Upper lobe of left lung (tissue), 6 donors: ENCODE measurements around the gene CLCNKA. TPM values are rescaled to one million over a fixed set of nuclear protein-coding genes. Genes with fewer than 3 reads are reported as not detected.

Experiments
- ATAC-seq, 2 donors: fragments of 200-7000 bp; cut with Tn5 transposase; one replicate each; pipeline ENCODE4 v1.9.1; 2022; ENCODE audit warnings: mild to moderate bottlenecking in 2 of 2, moderate library complexity in 2 of 2; ENCODE audit not compliant: low FRiP score in 2 of 2
- DNase-seq, 2 donors: peaks; one replicate each; pipeline ENCODE4 v3.0.0-alpha.2; 2019 to 2020
- H3K27ac ChIP-seq, 4 donors: fragments of 200-600 bp; sonication (generic); one replicate each; pipeline ENCODE4 v1.5.1; 2016 to 2019
- H3K27me3 ChIP-seq, 4 donors: fragments of 200-600 bp; sonication (generic); one replicate each; pipeline ENCODE4 v1.5.1; 2017 to 2019
- H3K36me3 ChIP-seq, 4 donors: fragments of 200-600 bp; sonication (generic); one replicate each; pipeline ENCODE4 v1.5.1; 2016 to 2019
- H3K4me1 ChIP-seq, 4 donors: fragments of 200-600 bp; sonication (generic); one replicate each; pipeline ENCODE4 v1.5.1; 2018 to 2019
- H3K4me3 ChIP-seq, 4 donors: fragments of 200-600 bp; sonication (generic); one replicate each; pipeline ENCODE4 v1.5.1; 2017 to 2019; ENCODE audit warnings: mild to moderate bottlenecking in 2 of 4, moderate library complexity in 1 of 4
- H3K9me3 ChIP-seq, 4 donors: fragments of 200-600 bp; sonication (generic); one replicate each; pipeline ENCODE4 v1.5.1; 2018 to 2019
- CTCF ChIP-seq, 6 experiments: fragments of 450-650 bp in 4 of 6; fragments of 200-600 bp in 2 of 6; sonication (generic) in 2 of 6; IDR thresholded peaks; one replicate each; pipeline ENCODE4 v1.5.1; 2016 to 2019; ENCODE audit warnings: antibody characterized with exemption in 6 of 6
- EP300 ChIP-seq, 4 donors: sonication (generic); formaldehyde crosslinking; IDR thresholded peaks; one replicate each; pipeline ENCODE4 v1.5.1; 2017; ENCODE audit warnings: antibody characterized with exemption in 4 of 4, control low read depth in 2 of 4
- POLR2A ChIP-seq, 4 donors: fragments of 450-650 bp; IDR thresholded peaks; one replicate each; pipeline ENCODE4 v1.5.1; 2016 to 2017; ENCODE audit warnings: antibody characterized with exemption in 4 of 4, mild to moderate bottlenecking in 2 of 4
- POLR2AphosphoS5 ChIP-seq, 2 donors: sonication (generic); formaldehyde crosslinking; IDR thresholded peaks; one replicate each; pipeline ENCODE4 v1.5.1; 2017; ENCODE audit warnings: antibody characterized with exemption in 2 of 2
- WGBS, 2 donors: methylation state at CpG; one replicate each; pipeline ENCODE4 v1.1.5; 2017 to 2018; 5-methylcytosine and 5-hydroxymethylcytosine counted together
- total RNA-seq, 6 donors: library from RNA; depleted of rRNA in 4 of 6; stranded (reverse); fragments of >200 nt in 4 of 6; gene quantifications; one replicate each; pipeline versions ENCODE4 v1.1.0 to v1.2.1, GENCODE V29; 2016 to 2021
- donor health status: DM: no; HTN: no; CAD: no; lungs with moderate emphysema.
- donor health status: DM: no; HTN: yes; CAD: no; lungs with severe emphysema.

Gene CLCNKA
- total RNA-seq, 6 donors from 2014 or later, result 0.20 to 0.89 (median 0.49) TPM; not detected in 3

- 88 to 93% methylated on average over 11 of the region's 11 CpGs for WGBS, 2 donors
- no peak for ATAC-seq
- H3K27me3 ChIP-seq, result no peaks in the 10 kb centered on the region
- peaks cover 15 to 19% (median 16%) of the 10 kb centered on the region in 4 donors for H3K4me1 ChIP-seq
- H3K9me3 ChIP-seq, result no peaks in the 10 kb centered on the region
- no peak overlapping the region for H3K27ac ChIP-seq
- no peak for DNase-seq
- H3K36me3 ChIP-seq, result no peaks in the 10 kb centered on the region
- TF ChIP-seq POLR2A (IDR thresholded peaks at IDR 0.05) (no peak), POLR2AphosphoS5 (IDR thresholded peaks at IDR 0.05) (no peak), CTCF (IDR thresholded peaks at IDR 0.05) (no peak), EP300 (IDR thresholded peaks at IDR 0.05) (no peak)
- no peak overlapping the region for H3K4me3 ChIP-seq
Observed at GRCh38 chr1:16009678-16010077, 12.2 kb upstream of the CLCNKA start.

GRCh38 chr1:16010837-16011236 lies 11.0 kb upstream of the CLCNKA start:
- no peak for DNase-seq
- H3K27ac ChIP-seq, result no peak overlapping the region
- peaks cover 15 to 19% (median 16%) of the 10 kb centered on the region in 4 donors for H3K4me1 ChIP-seq
- H3K4me3 ChIP-seq, result no peak overlapping the region
- WGBS, 2 donors, result 87 to 95% methylated on average over 3 of the region's 3 CpGs
- no peaks in the 10 kb centered on the region for H3K36me3 ChIP-seq
- no peak for ATAC-seq
- TF ChIP-seq EP300 (IDR thresholded peaks at IDR 0.05), result no peak
- TF ChIP-seq POLR2A (IDR thresholded peaks at IDR 0.05), result no peak
- TF ChIP-seq CTCF (IDR thresholded peaks at IDR 0.05), result no peak
- TF ChIP-seq POLR2AphosphoS5 (IDR thresholded peaks at IDR 0.05), result no peak
- no peaks in the 10 kb centered on the region for H3K27me3 ChIP-seq
- no peaks in the 10 kb centered on the region for H3K9me3 ChIP-seq

- H3K27ac ChIP-seq, result peak overlapping the region in 2 of 4 donors; percentile 77 to 78
- no peak overlapping the region for H3K4me3 ChIP-seq
- DNase-seq, result no peak
- TF ChIP-seq EP300 (IDR thresholded peaks at IDR 0.05) (no peak), POLR2A (IDR thresholded peaks at IDR 0.05) (no peak), POLR2AphosphoS5 (IDR thresholded peaks at IDR 0.05) (no peak), CTCF (IDR thresholded peaks at IDR 0.05) (no peak)
- no peaks in the 10 kb centered on the region for H3K27me3 ChIP-seq
- WGBS, 2 donors, result 92 to 93% methylated on average over 11 of the region's 11 CpGs
- no peaks in the 10 kb centered on the region for H3K9me3 ChIP-seq
- ATAC-seq, result no peak
- H3K36me3 ChIP-seq, result no peaks in the 10 kb centered on the region
- H3K4me1 ChIP-seq, result peaks cover 15 to 19% (median 16%) of the 10 kb centered on the region in 4 donors
Observed at GRCh38 chr1:16011936-16012589, 9.8 kb upstream of the CLCNKA start.

- Histone ChIP-seq H3K27ac (peak overlapping the region; percentile 25 to 78 (median 72)), H3K9me3 (no peaks in the 10 kb centered on the region), H3K4me3 (peak overlapping the region; percentile 10 to 51 (median 40)), H3K36me3 (no peaks in the 10 kb centered on the region), H3K4me1 (peaks cover 15 to 19% (median 17%) of the 10 kb centered on the region in 4 donors), H3K27me3 (no peaks in the 10 kb centered on the region)
- WGBS, 2 donors, result 6 to 31% methylated on average over 6 to 19 of the region's 36 CpGs
- DNase-seq (peak; percentile 70 to 90), ATAC-seq (peak; percentile 35 to 48)
- no peak for TF ChIP-seq POLR2A (IDR thresholded peaks at IDR 0.05)
- TF ChIP-seq EP300 (IDR thresholded peaks at IDR 0.05), result no peak
- no peak for TF ChIP-seq CTCF (IDR thresholded peaks at IDR 0.05)
- no peak for TF ChIP-seq POLR2AphosphoS5 (IDR thresholded peaks at IDR 0.05)
Observed at GRCh38 chr1:16012590-16013219, 9.1 kb upstream of the CLCNKA start.
